ENCODE results near the gene CORO7. TPM values are rescaled to one million over a fixed set of nuclear protein-coding genes. Genes with fewer than 3 reads are reported as not detected.

CORO7 gene
- polyA plus RNA-seq, 1 experiment, result 13.8 TPM

GRCh38 chr16:4325253-4325758, 91.1 kb downstream of the CORO7 start:
- Histone ChIP-seq H3K36me3 (ENCODE audit: control insufficient read depth, insufficient read depth, low read length) (peaks cover under 1% of the 10 kb centered on the region; the same call in 1 of the 2 replicates), H3K4me3 (ENCODE audit: low read depth, low read length) (no peak overlapping the region), H3K27me3 (ENCODE audit: control insufficient read depth, insufficient read depth, low read length) (no peaks in the 10 kb centered on the region)
- CTCF ChIA-PET, result interaction anchor here (0.6 to 14.7 kb wide), 6 partner anchors 8 to 71 kb away, joined by 3 to 211 read pairs (median 13); partner anchors contain the start of genes GLIS2 and TFAP4
- POLR2A ChIA-PET, result no interaction called here
- no peak for DNase-seq (ENCODE audit: low read depth)
- TF ChIP-seq, protein P1, sequence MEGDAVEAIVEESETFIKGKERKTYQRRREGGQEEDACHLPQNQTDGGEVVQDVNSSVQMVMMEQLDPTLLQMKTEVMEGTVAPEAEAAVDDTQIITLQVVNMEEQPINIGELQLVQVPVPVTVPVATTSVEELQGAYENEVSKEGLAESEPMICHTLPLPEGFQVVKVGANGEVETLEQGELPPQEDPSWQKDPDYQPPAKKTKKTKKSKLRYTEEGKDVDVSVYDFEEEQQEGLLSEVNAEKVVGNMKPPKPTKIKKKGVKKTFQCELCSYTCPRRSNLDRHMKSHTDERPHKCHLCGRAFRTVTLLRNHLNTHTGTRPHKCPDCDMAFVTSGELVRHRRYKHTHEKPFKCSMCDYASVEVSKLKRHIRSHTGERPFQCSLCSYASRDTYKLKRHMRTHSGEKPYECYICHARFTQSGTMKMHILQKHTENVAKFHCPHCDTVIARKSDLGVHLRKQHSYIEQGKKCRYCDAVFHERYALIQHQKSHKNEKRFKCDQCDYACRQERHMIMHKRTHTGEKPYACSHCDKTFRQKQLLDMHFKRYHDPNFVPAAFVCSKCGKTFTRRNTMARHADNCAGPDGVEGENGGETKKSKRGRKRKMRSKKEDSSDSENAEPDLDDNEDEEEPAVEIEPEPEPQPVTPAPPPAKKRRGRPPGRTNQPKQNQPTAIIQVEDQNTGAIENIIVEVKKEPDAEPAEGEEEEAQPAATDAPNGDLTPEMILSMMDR (IDR thresholded peaks at IDR 0.05; ENCODE audit: insufficient read depth, low read depth, low read length), result no peak

GRCh38 chr16:4324492-4325252, 91.7 kb downstream of the CORO7 start:
- CTCF ChIA-PET, result interaction anchor here (0.6 to 14.7 kb wide), 6 partner anchors 8 to 78 kb away, joined by 3 to 211 read pairs (median 13); partner anchors contain the start of gene GLIS2
- POLR2A ChIA-PET, result no interaction called here
- no peak for DNase-seq (ENCODE audit: low read depth)

GRCh38 chr16:4323845-4324488, 92.4 kb downstream of the CORO7 start:
- Histone ChIP-seq H3K36me3 (ENCODE audit: control insufficient read depth, insufficient read depth, low read length) (peaks cover 1% of the 10 kb centered on the region; the same call in 1 of the 2 replicates), H3K27me3 (ENCODE audit: control insufficient read depth, insufficient read depth, low read length) (no peaks in the 10 kb centered on the region), H3K4me3 (ENCODE audit: low read depth, low read length) (no peak overlapping the region)
- POLR2A ChIA-PET, result no interaction called here
- TF ChIP-seq, protein P1 (IDR thresholded peaks at IDR 0.05; ENCODE audit: insufficient read depth, low read depth, low read length), result no peak
- CTCF ChIA-PET, result interaction anchor here (0.7 to 14.7 kb wide), 6 partner anchors 10 to 79 kb away, joined by 3 to 211 read pairs (median 5); no protein-coding TSS in a partner anchor
- DNase-seq (ENCODE audit: low read depth), result no peak

More at GRCh38 chr16:4324492-4325252, 91.7 kb downstream of the CORO7 start:
- Histone ChIP-seq H3K36me3 (ENCODE audit: control insufficient read depth, insufficient read depth, low read length) (peaks cover 1% of the 10 kb centered on the region; the same call in 1 of the 2 replicates), H3K27me3 (ENCODE audit: control insufficient read depth, insufficient read depth, low read length) (no peaks in the 10 kb centered on the region), H3K4me3 (ENCODE audit: low read depth, low read length) (no peak overlapping the region)
- TF ChIP-seq, protein P1 (IDR thresholded peaks at IDR 0.05; ENCODE audit: insufficient read depth, low read depth, low read length), result no peak

- TF ChIP-seq, protein P1 (IDR thresholded peaks at IDR 0.05; ENCODE audit: insufficient read depth, low read depth, low read length), result no peak
- Histone ChIP-seq H3K27me3 (ENCODE audit: control insufficient read depth, insufficient read depth, low read length) (no peaks in the 10 kb centered on the region), H3K36me3 (ENCODE audit: control insufficient read depth, insufficient read depth, low read length) (peaks cover 1% of the 10 kb centered on the region; the same call in 1 of the 2 replicates), H3K4me3 (ENCODE audit: low read depth, low read length) (no peak overlapping the region)
- ChIA-PET POLR2A (no interaction called here), CTCF (interaction anchor here (0.7 to 14.7 kb wide), 6 partner anchors 10 to 79 kb away, joined by 3 to 211 read pairs (median 5); no protein-coding TSS in a partner anchor)
- DNase-seq (ENCODE audit: low read depth), result no peak
These were observed 93.1 kb downstream of the CORO7 start for GRCh38 chr16:4323071-4323844.
